ENCODE results near the gene AKR1D1. TPM values are rescaled to one million over a fixed set of nuclear protein-coding genes. Genes with fewer than 3 reads are reported as not detected.
"Not testable (repeated sequence)": the region's sequence is repeated elsewhere in the genome, so short reads cannot be mapped to it uniquely, and the experiment has no call there.

Gene AKR1D1
- total and polyA plus RNA-seq, 2 donors (not counting 1 experiment from before 2014, with no cell fraction given) = not detected

DNA sequence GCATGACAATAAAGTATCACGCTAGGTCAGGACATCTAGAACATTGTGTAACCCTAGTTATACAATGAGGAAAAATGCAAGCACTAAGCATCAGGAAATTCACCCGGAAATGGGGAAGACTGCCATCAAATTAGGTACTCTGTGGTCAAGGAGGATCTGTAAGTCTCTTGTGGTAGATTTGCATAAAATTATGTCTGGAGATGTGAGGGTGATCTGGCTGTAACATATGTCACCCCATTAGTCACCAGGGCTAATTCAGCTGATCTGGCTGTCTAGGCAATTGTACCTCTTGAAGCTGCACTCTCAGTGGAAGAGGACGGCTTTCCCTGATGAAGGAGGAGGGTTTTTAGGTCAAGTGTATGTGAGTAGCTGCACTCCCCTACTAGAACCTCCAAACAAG is 14.8 kb downstream of the AKR1D1 start:
- Histone ChIP-seq H3K9ac (ENCODE audit: insufficient read depth, low read length) (no peak overlapping the region), H2AFZ (ENCODE audit: low read length) (no peak overlapping the region), H3K27ac (ENCODE audit: insufficient read depth, low read length) (no peak overlapping the region), H3K4me3 (replicated peaks in 1 of 4; ENCODE audit: control extremely low read depth in 1 of 4, insufficient read depth in 1 of 4, low read depth in 3 of 4, low read length in 4 of 4) (no peak overlapping the region), H3K79me2 (ENCODE audit: control insufficient read depth, insufficient read depth, low read length) (no peaks in the 10 kb centered on the region), H3K9me3 (ENCODE audit: control insufficient read depth, insufficient read depth, low read depth, low read length) (no peaks in the 10 kb centered on the region), H3K27me3 (ENCODE audit: control insufficient read depth, insufficient read depth, low read length) (no peaks in the 10 kb centered on the region), H3K4me2 (ENCODE audit: extremely low read depth, insufficient read depth, low read length) (no peak overlapping the region), H3K4me1 (ENCODE audit: control insufficient read depth, extremely low read depth, insufficient read depth, low read length) (no peaks in the 10 kb centered on the region), H4K20me1 (ENCODE audit: control insufficient read depth, extremely low read depth, insufficient read depth, low read length) (no peaks in the 10 kb centered on the region), H3K36me3 (ENCODE audit: control insufficient read depth, insufficient read depth, low read length) (no peaks in the 10 kb centered on the region)
- no peak for DNase-seq (ENCODE audit: low read depth in 2 of 2)
- no peak for TF ChIP-seq EZH2 (IDR thresholded peaks at IDR 0.05; ENCODE audit: low read length, missing control alignments)

DNA sequence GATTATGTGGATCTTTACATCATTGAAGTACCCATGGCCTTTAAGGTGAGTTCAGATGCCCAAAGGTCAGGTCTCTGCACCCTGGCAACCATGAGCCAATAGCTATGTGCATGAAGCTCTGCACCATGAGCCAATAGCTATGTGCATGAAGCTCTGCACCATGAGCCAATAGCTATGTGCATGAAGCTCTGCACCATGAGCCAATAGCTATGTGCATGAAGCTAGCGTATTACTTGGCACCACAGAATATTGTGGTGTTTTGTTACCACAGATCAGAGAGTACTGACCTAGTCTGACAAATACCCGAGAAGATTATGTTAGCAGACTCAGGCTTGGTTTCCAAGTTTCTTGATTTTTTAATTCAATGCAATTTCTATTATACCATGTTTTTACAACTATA is 15.6 kb downstream of the AKR1D1 start:
- H3K4me1 ChIP-seq (ENCODE audit: control insufficient read depth, extremely low read depth, insufficient read depth, low read length); H3K4me3 ChIP-seq (replicated peaks in 1 of 4; ENCODE audit: control extremely low read depth in 1 of 4, insufficient read depth in 1 of 4, low read depth in 3 of 4, low read length in 4 of 4); H4K20me1 ChIP-seq (ENCODE audit: control insufficient read depth, extremely low read depth, insufficient read depth, low read length); H3K9ac ChIP-seq (ENCODE audit: insufficient read depth, low read length); H3K27me3 ChIP-seq (ENCODE audit: control insufficient read depth, insufficient read depth, low read length); H2AFZ ChIP-seq (ENCODE audit: low read length); H3K36me3 ChIP-seq (ENCODE audit: control insufficient read depth, insufficient read depth, low read length); H3K27ac ChIP-seq (ENCODE audit: insufficient read depth, low read length); H3K79me2 ChIP-seq (ENCODE audit: control insufficient read depth, insufficient read depth, low read length); H3K9me3 ChIP-seq (ENCODE audit: control insufficient read depth, insufficient read depth, low read depth, low read length); DNase-seq (ENCODE audit: low read depth in 2 of 2); H3K4me2 ChIP-seq (ENCODE audit: extremely low read depth, insufficient read depth, low read length): not testable (repeated sequence)

GRCh38 chr7:138092486-138093028 is 16.3 kb downstream of the AKR1D1 start:
- no peak overlapping the region for H3K27ac ChIP-seq (ENCODE audit: insufficient read depth, low read length)
- H3K9me3 ChIP-seq (ENCODE audit: control insufficient read depth, insufficient read depth, low read depth, low read length) = no peaks in the 10 kb centered on the region
- no peak overlapping the region for H2AFZ ChIP-seq (ENCODE audit: low read length)
- no peak for TF ChIP-seq EZH2 (IDR thresholded peaks at IDR 0.05; ENCODE audit: low read length, missing control alignments)
- TF ChIP-seq, protein P1, sequence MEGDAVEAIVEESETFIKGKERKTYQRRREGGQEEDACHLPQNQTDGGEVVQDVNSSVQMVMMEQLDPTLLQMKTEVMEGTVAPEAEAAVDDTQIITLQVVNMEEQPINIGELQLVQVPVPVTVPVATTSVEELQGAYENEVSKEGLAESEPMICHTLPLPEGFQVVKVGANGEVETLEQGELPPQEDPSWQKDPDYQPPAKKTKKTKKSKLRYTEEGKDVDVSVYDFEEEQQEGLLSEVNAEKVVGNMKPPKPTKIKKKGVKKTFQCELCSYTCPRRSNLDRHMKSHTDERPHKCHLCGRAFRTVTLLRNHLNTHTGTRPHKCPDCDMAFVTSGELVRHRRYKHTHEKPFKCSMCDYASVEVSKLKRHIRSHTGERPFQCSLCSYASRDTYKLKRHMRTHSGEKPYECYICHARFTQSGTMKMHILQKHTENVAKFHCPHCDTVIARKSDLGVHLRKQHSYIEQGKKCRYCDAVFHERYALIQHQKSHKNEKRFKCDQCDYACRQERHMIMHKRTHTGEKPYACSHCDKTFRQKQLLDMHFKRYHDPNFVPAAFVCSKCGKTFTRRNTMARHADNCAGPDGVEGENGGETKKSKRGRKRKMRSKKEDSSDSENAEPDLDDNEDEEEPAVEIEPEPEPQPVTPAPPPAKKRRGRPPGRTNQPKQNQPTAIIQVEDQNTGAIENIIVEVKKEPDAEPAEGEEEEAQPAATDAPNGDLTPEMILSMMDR (conservative IDR thresholded peaks at IDR 0.05 in 1 of 2, IDR thresholded peaks at IDR 0.05 in 1 of 2; ENCODE audit: low read depth in 1 of 2, low read length in 2 of 2) = no peak
- H3K4me3 ChIP-seq (replicated peaks in 1 of 4; ENCODE audit: control extremely low read depth in 1 of 4, insufficient read depth in 1 of 4, low read depth in 3 of 4, low read length in 4 of 4) = no peak overlapping the region
- H3K9ac ChIP-seq (ENCODE audit: insufficient read depth, low read length) = no peak overlapping the region
- no peak overlapping the region for H3K4me2 ChIP-seq (ENCODE audit: extremely low read depth, insufficient read depth, low read length)
- no peaks in the 10 kb centered on the region for H4K20me1 ChIP-seq (ENCODE audit: control insufficient read depth, extremely low read depth, insufficient read depth, low read length)
- H3K4me1 ChIP-seq (ENCODE audit: control insufficient read depth, extremely low read depth, insufficient read depth, low read length) = no peaks in the 10 kb centered on the region
- no peaks in the 10 kb centered on the region for H3K36me3 ChIP-seq (ENCODE audit: control insufficient read depth, insufficient read depth, low read length)
- H3K27me3 ChIP-seq (ENCODE audit: control insufficient read depth, insufficient read depth, low read length) = no peaks in the 10 kb centered on the region
- DNase-seq (ENCODE audit: low read depth in 2 of 2) = no peak
- no peaks in the 10 kb centered on the region for H3K79me2 ChIP-seq (ENCODE audit: control insufficient read depth, insufficient read depth, low read length)

DNA sequence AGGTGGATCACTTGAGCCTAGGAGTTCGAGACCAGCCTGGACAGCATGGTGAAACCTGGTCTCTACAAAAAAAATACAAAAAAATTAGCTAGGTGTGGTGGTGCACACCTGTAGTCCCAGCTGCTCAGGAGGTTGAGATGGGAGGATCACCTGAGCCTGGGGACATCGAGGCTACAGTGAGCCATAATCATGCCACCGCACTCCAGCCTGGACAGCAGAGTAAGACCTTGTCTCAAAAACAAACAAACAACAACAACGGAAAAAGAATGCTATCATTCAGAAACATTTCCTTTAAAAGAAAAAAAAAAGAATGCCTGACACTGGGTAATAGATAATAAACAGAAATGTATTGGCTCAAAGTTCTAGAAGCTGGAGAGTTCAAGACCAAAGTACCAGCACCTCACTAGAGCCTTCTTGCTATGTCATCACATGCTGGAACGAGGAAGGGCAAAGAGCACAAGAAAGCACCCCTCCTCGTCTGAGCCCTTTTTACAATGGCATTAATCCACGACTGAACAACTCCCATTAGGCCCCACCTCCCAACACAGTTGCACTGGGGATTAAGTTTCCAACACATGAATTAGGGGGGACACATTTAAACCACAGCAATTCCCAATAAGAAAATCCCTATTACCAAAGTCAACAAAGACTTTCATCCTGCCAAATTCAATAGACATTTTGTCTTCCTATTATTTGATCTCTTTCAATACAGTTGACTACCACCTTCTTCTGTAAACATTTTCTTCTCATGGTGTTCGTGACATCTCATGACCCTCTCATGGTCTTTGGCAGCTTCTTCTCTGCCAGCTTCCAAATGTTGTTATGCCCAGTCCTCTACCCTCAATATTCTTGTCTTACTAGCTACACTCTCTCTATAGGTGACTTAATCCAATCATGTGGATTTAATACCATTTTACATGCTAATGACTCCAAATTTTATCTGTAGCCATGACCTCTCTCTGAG is 20.0 kb downstream of the AKR1D1 start:
- DNase-seq (ENCODE audit: low read depth in 2 of 2) = no peak
- no peak overlapping the region for H2AFZ ChIP-seq (ENCODE audit: low read length)
- no peaks in the 10 kb centered on the region for H3K9me3 ChIP-seq (ENCODE audit: control insufficient read depth, insufficient read depth, low read depth, low read length)
- H3K27me3 ChIP-seq (ENCODE audit: control insufficient read depth, insufficient read depth, low read length) = no peaks in the 10 kb centered on the region
- TF ChIP-seq, protein P1 (conservative IDR thresholded peaks at IDR 0.05 in 1 of 2, IDR thresholded peaks at IDR 0.05 in 1 of 2; ENCODE audit: low read depth in 1 of 2, low read length in 2 of 2) = no peak
- no peak for TF ChIP-seq EZH2 (IDR thresholded peaks at IDR 0.05; ENCODE audit: low read length, missing control alignments)
- H4K20me1 ChIP-seq (ENCODE audit: control insufficient read depth, extremely low read depth, insufficient read depth, low read length) = no peaks in the 10 kb centered on the region
- no peak overlapping the region for H3K27ac ChIP-seq (ENCODE audit: insufficient read depth, low read length)
- H3K36me3 ChIP-seq (ENCODE audit: control insufficient read depth, insufficient read depth, low read length) = no peaks in the 10 kb centered on the region
- H3K4me1 ChIP-seq (ENCODE audit: control insufficient read depth, extremely low read depth, insufficient read depth, low read length) = no peaks in the 10 kb centered on the region
- no peak overlapping the region for H3K4me2 ChIP-seq (ENCODE audit: extremely low read depth, insufficient read depth, low read length)
- no peak overlapping the region for H3K9ac ChIP-seq (ENCODE audit: insufficient read depth, low read length)
- no peaks in the 10 kb centered on the region for H3K79me2 ChIP-seq (ENCODE audit: control insufficient read depth, insufficient read depth, low read length)
- no peak overlapping the region for H3K4me3 ChIP-seq (replicated peaks in 1 of 4; ENCODE audit: control extremely low read depth in 1 of 4, insufficient read depth in 1 of 4, low read depth in 3 of 4, low read length in 4 of 4)
